Fibroblast of villous mesenchyme (primary cell): ENCODE results near the gene MBNL1. TPM values are rescaled to one million over a fixed set of nuclear protein-coding genes. Genes with fewer than 3 reads are reported as not detected.
"Not testable (repeated sequence)": the region's sequence is repeated elsewhere in the genome, so short reads cannot be mapped to it uniquely, and the experiment has no call there.

ENCODE experiments used
- DNase-seq: peaks from one replicate; pipeline ENCODE4 v3.0.0-alpha.2; 2010; ENCODE audit warnings: low read depth
- H3K4me3 ChIP-seq: 2 replicates; pipeline ENCODE4 v1.5.1; 2011; ENCODE audit warnings: low read depth, mild to moderate bottlenecking, low read length
- CTCF ChIP-seq: IDR thresholded peaks from 2 replicates; pipeline ENCODE4 v1.5.1; 2012; ENCODE audit warnings: low read depth, mild to moderate bottlenecking, low read length; ENCODE audit not compliant: insufficient read depth
- total RNA-seq: library from RNA; depleted of rRNA; stranded (reverse); fragments of >200 nt; gene quantifications from 2 replicates; pipeline ENCODE4 v1.2.3, GENCODE V29; 2012

Gene MBNL1
- total RNA-seq, 1 donor, result 440 TPM

GRCh38 chr3:152396867-152397266 lies 128.1 kb downstream of the MBNL1 start:
- no peak for DNase-seq
- TF ChIP-seq CTCF, result no peak
- no peak overlapping the region for H3K4me3 ChIP-seq

- not testable (repeated sequence) for H3K4me3 ChIP-seq, DNase-seq
Observed at GRCh38 chr3:152397348-152397747, 128.6 kb downstream of the MBNL1 start.

- TF ChIP-seq CTCF, result no peak
- no peak for DNase-seq
- no peak overlapping the region for H3K4me3 ChIP-seq
Observed at GRCh38 chr3:152398495-152398894, 129.8 kb downstream of the MBNL1 start.

- DNase-seq, result peak; percentile 65
- TF ChIP-seq CTCF, result no peak
- H3K4me3 ChIP-seq, result no peak overlapping the region
Observed at GRCh38 chr3:152399374-152399773, 130.6 kb downstream of the MBNL1 start.

GRCh38 chr3:152400887-152401286 lies 132.2 kb downstream of the MBNL1 start:
- no peak overlapping the region for H3K4me3 ChIP-seq
- DNase-seq, result no peak
- no peak for TF ChIP-seq CTCF

GRCh38 chr3:152402695-152403451 lies 134.1 kb downstream of the MBNL1 start:
- no peak for TF ChIP-seq CTCF
- H3K4me3 ChIP-seq, result no peak overlapping the region
- DNase-seq, result no peak

- no peak for TF ChIP-seq CTCF
- no peak overlapping the region for H3K4me3 ChIP-seq
- DNase-seq, result peak; percentile 71
Observed at GRCh38 chr3:152403632-152404066, 134.9 kb downstream of the MBNL1 start.
